ENCODE measurements around the gene ITFG1. TPM values are rescaled to one million over a fixed set of nuclear protein-coding genes. Genes with fewer than 3 reads are reported as not detected.

Gene ITFG1
- total and polyA plus RNA-seq, 11 donors: 13.0 to 102 (median 70.1) TPM

GRCh38 chr16:47143677-47144558, 316.9 kb downstream of the ITFG1 start, which contains the start of gene NETO2:
TSS of gene NETO2 (minus strand) at chr16:47143945. CDS start at chr16:47143612, 333 bp downstream.
- DNase-seq (peak; percentile 48 to 81 (median 59)), ATAC-seq (peak; percentile 70 to 79 (median 72))
- Histone ChIP-seq H3K4me1 (peaks cover 0 to 27% (median 3%) of the 10 kb centered on the region in 12 donors), H3K27ac (peak within 1 kb of the TSS in 11 of 12 donors; percentile 36 to 81 (median 62)), H3K36me3 (no peaks in the 10 kb centered on the region), H3K4me3 (peak within 1 kb of the TSS; percentile 44 to 74 (median 60)), H3K9me3 (no peaks in the 10 kb centered on the region), H3K27me3 (peaks cover 0 to 4% (median 0%) of the 10 kb centered on the region in 9 donors)
- intact Hi-C loops (cut with DNase I): loop anchor here in 9 of 10 donors (2.0 to 10.0 kb wide), 13 partner anchors 102 to 1471 kb away; partner anchors contain the start of genes ABCC12 (in 4 of the 9), DNAJA2 (in 1 of the 9), ITFG1 (in 1 of the 9) and N4BP1 (in 1 of the 9)
- WGBS, 4 donors: 0 to 2% (median 1%) methylated on average over 55 to 130 of the region's 130 CpGs; no CpG with 5 or more reads in 1 of the 4 donors
- peak; percentile 28 to 82 (median 54) for TF ChIP-seq CTCF (IDR thresholded peaks at IDR 0.05)
- no peak for TF ChIP-seq POLR2A (IDR thresholded peaks at IDR 0.05)

- ATAC-seq: peak in 3 of 4 donors; percentile 37 to 75 (median 75)
- WGBS, 4 donors: 0 to 3% (median 1%) methylated on average over 14 to 111 of the region's 111 CpGs
- peak; percentile 34 to 76 (median 57) for DNase-seq
- TF ChIP-seq CTCF (IDR thresholded peaks at IDR 0.05) (peak; percentile 46 to 76 (median 58)), POLR2A (IDR thresholded peaks at IDR 0.05) (no peak)
- intact Hi-C loops (cut with DNase I): loop anchor here in 9 of 10 donors (2.0 to 10.0 kb wide), 13 partner anchors 101 to 1472 kb away; partner anchors contain the start of genes ABCC12 (in 4 of the 9), DNAJA2 (in 1 of the 9), ITFG1 (in 1 of the 9) and N4BP1 (in 1 of the 9)
- Histone ChIP-seq H3K27me3 (peaks cover 0 to 4% (median 0%) of the 10 kb centered on the region in 9 donors), H3K4me3 (peak overlapping the region; percentile 44 to 74 (median 60)), H3K36me3 (no peaks in the 10 kb centered on the region), H3K4me1 (peaks cover 0 to 27% (median 3%) of the 10 kb centered on the region in 12 donors), H3K27ac (peak overlapping the region in 11 of 12 donors; percentile 32 to 81 (median 62)), H3K9me3 (no peaks in the 10 kb centered on the region)
These were observed 317.8 kb downstream of the ITFG1 start for GRCh38 chr16:47142821-47143676.

- Histone ChIP-seq H3K4me3 (peak overlapping the region; percentile 44 to 74 (median 60)), H3K27ac (peak overlapping the region in 8 of 12 donors; percentile 50 to 81 (median 64)), H3K36me3 (no peaks in the 10 kb centered on the region), H3K27me3 (peaks cover 0 to 4% (median 0%) of the 10 kb centered on the region in 9 donors), H3K4me1 (peaks cover 0 to 27% (median 3%) of the 10 kb centered on the region in 12 donors), H3K9me3 (no peaks in the 10 kb centered on the region)
- TF ChIP-seq CTCF (IDR thresholded peaks at IDR 0.05) (no peak), POLR2A (IDR thresholded peaks at IDR 0.05) (no peak)
- intact Hi-C loops (cut with DNase I): loop anchor here in 9 of 10 donors (2.0 to 10.0 kb wide), 13 partner anchors 100 to 1472 kb away; partner anchors contain the start of genes ABCC12 (in 4 of the 9), DNAJA2 (in 1 of the 9), ITFG1 (in 1 of the 9) and N4BP1 (in 1 of the 9)
- DNase-seq: no peak
- ATAC-seq: peak in 1 of 4 donors; percentile 16
- 0 to 1% (median 1%) methylated on average over 8 of the region's 8 CpGs for WGBS, 4 donors
These were observed 318.4 kb downstream of the ITFG1 start for GRCh38 chr16:47142486-47142820.

Data from heart left ventricle (tissue), 16 donors.